ENCODE results near the gene DNMT1. TPM values are rescaled to one million over a fixed set of nuclear protein-coding genes. Genes with fewer than 3 reads are reported as not detected.

Gene DNMT1
- polyA plus RNA-seq, 1 of the 3 experiments (the other 2 are of a cell fraction): 58.3 TPM

DNA sequence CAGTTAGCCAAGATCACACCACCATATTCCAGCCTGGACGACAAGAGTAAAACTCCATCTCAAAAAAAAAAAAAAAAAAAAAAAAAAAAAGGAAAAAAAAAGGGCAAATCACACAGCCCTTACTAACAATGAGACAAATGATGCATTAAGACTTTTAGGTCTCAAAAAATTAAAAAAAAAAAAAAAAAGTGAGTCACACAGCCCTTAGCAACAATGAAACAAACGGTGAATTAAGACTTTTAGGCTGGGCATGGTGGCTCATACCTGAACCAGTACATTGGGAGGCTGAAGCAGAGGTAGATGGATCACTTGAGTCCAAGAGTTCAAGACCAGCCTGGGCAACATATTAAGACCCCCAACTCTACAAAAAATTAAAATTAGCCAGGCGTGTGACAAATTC is 42.7 kb downstream of the DNMT1 start:
- no peak for DNase-seq
- no peak overlapping the region for H3K9ac ChIP-seq
- no peak overlapping the region for H3K27ac ChIP-seq (ENCODE audit: low read depth in 2 of 2, low read length in 1 of 2)
- no peak overlapping the region for H3K4me3 ChIP-seq (ENCODE audit: low read depth in 2 of 2, low read length in 1 of 2)
- H3K36me3 ChIP-seq (replicated peaks in 1 of 2; ENCODE audit: control insufficient read depth in 1 of 2, insufficient read depth in 2 of 2, low read length in 1 of 2): peaks cover 57 to 59% of the 10 kb centered on the region in 2 experiments
- peaks cover 0 to 3% of the 10 kb centered on the region in 2 experiments; a peak in 1 of 4 replicates for H3K4me1 ChIP-seq (ENCODE audit: control insufficient read depth in 1 of 2, insufficient read depth in 2 of 2, low read depth in 1 of 2, low read length in 1 of 2)
- no peaks in the 10 kb centered on the region for H3F3A ChIP-seq (replicated peaks; ENCODE audit: insufficient read depth)
- ChIA-PET POLR2A (no interaction called here), CTCF (no interaction called here)
- no peaks in the 10 kb centered on the region for H3K9me2 ChIP-seq
- WGBS (ENCODE audit: low lambda C conversion rate): 89% methylated on average over 3 of the region's 3 CpGs
- TF ChIP-seq MAX (IDR thresholded peaks at IDR 0.05; ENCODE audit: low read depth) (no peak), GATA2 (CRISPR knock-in tag; IDR thresholded peaks at IDR 0.05) (no peak), TEAD4 (IDR thresholded peaks at IDR 0.05; ENCODE audit: borderline replicate concordance, insufficient read depth) (no peak), GABPA (IDR thresholded peaks at IDR 0.05; ENCODE audit: low read depth) (no peak), RXRA (IDR thresholded peaks at IDR 0.05; ENCODE audit: borderline replicate concordance, low read depth) (no peak), FOXJ3 (CRISPR knock-in tag; IDR thresholded peaks at IDR 0.05) (no peak), FOSL2 (IDR thresholded peaks at IDR 0.05; ENCODE audit: borderline replicate concordance, low read depth) (no peak), JUND (IDR thresholded peaks at IDR 0.05) (no peak), RCOR1 (IDR thresholded peaks at IDR 0.05; ENCODE audit: low read length) (no peak), FOXM1 (IDR thresholded peaks at IDR 0.05; ENCODE audit: low read depth) (no peak), MEF2A (IDR thresholded peaks at IDR 0.05; ENCODE audit: borderline replicate concordance, low read depth) (no peak), SMC3 (IDR thresholded peaks at IDR 0.05; ENCODE audit: low read depth, low read length) (no peak)
- TF ChIP-seq, protein P1, sequence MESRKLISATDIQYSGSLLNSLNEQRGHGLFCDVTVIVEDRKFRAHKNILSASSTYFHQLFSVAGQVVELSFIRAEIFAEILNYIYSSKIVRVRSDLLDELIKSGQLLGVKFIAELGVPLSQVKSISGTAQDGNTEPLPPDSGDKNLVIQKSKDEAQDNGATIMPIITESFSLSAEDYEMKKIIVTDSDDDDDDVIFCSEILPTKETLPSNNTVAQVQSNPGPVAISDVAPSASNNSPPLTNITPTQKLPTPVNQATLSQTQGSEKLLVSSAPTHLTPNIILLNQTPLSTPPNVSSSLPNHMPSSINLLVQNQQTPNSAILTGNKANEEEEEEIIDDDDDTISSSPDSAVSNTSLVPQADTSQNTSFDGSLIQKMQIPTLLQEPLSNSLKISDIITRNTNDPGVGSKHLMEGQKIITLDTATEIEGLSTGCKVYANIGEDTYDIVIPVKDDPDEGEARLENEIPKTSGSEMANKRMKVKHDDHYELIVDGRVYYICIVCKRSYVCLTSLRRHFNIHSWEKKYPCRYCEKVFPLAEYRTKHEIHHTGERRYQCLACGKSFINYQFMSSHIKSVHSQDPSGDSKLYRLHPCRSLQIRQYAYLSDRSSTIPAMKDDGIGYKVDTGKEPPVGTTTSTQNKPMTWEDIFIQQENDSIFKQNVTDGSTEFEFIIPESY (IDR thresholded peaks at IDR 0.05; ENCODE audit: borderline replicate concordance, low read depth): no peak
- no peaks in the 10 kb centered on the region; the same call in 1 of the 2 replicates for H3K79me2 ChIP-seq (ENCODE audit: insufficient read depth)
- H4K20me1 ChIP-seq (ENCODE audit: insufficient read depth): no peaks in the 10 kb centered on the region
- no peak overlapping the region for H2AFZ ChIP-seq (ENCODE audit: low read depth)
- no peaks in the 10 kb centered on the region for H3K27me3 ChIP-seq (ENCODE audit: insufficient read depth)
- H3K4me2 ChIP-seq: no peak overlapping the region
- no peaks in the 10 kb centered on the region for H3K9me3 ChIP-seq

DNA sequence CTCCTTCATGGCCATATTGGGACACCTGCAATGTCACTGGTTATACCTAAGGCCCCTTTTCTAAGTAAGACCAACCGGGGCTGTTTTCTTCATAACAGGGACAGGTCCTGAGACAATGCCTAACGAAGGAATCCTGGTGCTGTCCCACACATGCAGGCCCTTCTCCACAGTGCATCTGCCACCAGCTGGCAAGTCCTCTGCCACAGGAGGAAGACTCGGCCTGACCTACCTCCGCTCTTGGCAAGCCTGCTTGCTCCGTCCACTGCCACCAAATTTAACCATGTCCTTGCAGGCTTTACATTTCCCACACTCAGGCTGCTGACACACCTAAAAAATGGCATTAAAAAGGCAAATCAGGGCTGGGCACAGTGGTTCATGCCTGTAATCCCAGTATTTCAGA is 43.2 kb downstream of the DNMT1 start:
- DNase-seq: no peak
- TF ChIP-seq RAD21 (IDR thresholded peaks at IDR 0.05; ENCODE audit: low read length) (no peak), CHD2 (IDR thresholded peaks at IDR 0.05; ENCODE audit: low read length, partially characterized antibody) (no peak), GABPA (IDR thresholded peaks at IDR 0.05; ENCODE audit: low read depth) (no peak), RFX5 (IDR thresholded peaks at IDR 0.05; ENCODE audit: low read length) (no peak), EP300 (IDR thresholded peaks at IDR 0.05; ENCODE audit: borderline replicate concordance in 1 of 2, low read depth in 1 of 2, low read length in 1 of 2) (no peak), SMC3 (IDR thresholded peaks at IDR 0.05; ENCODE audit: low read depth, low read length) (no peak), PBX3 (IDR thresholded peaks at IDR 0.05) (no peak), TCF12 (IDR thresholded peaks at IDR 0.05) (no peak), GATA2 (CRISPR knock-in tag; IDR thresholded peaks at IDR 0.05) (no peak)
- TF ChIP-seq, protein P1 (IDR thresholded peaks at IDR 0.05; ENCODE audit: borderline replicate concordance, low read depth): no peak
- Histone ChIP-seq H3K4me3 (ENCODE audit: low read depth in 2 of 2, low read length in 1 of 2) (no peak overlapping the region), H2AFZ (ENCODE audit: low read depth) (no peak overlapping the region), H3F3A (replicated peaks; ENCODE audit: insufficient read depth) (no peaks in the 10 kb centered on the region), H3K36me3 (replicated peaks in 1 of 2; ENCODE audit: control insufficient read depth in 1 of 2, insufficient read depth in 2 of 2, low read length in 1 of 2) (peaks cover 59 to 60% of the 10 kb centered on the region in 2 experiments), H3K9me3 (no peaks in the 10 kb centered on the region), H3K27me3 (ENCODE audit: insufficient read depth) (no peaks in the 10 kb centered on the region), H3K9me2 (no peaks in the 10 kb centered on the region), H3K79me2 (ENCODE audit: insufficient read depth) (no peaks in the 10 kb centered on the region; the same call in 1 of the 2 replicates), H4K20me1 (ENCODE audit: insufficient read depth) (no peaks in the 10 kb centered on the region), H3K4me1 (ENCODE audit: control insufficient read depth in 1 of 2, insufficient read depth in 2 of 2, low read depth in 1 of 2, low read length in 1 of 2) (peaks cover 0 to 3% of the 10 kb centered on the region in 2 experiments; a peak in 1 of 4 replicates), H3K9ac (no peak overlapping the region), H3K4me2 (no peak overlapping the region), H3K27ac (ENCODE audit: low read depth in 2 of 2, low read length in 1 of 2) (no peak overlapping the region)
- POLR2A ChIA-PET: no interaction called here
- WGBS (ENCODE audit: low lambda C conversion rate): 90% methylated on average over 5 of the region's 5 CpGs
- CTCF ChIA-PET: interaction anchor here (0.9 to 2.4 kb wide), 4 partner anchors 11 to 108 kb away, joined by 3 to 7 read pairs (median 4); no protein-coding TSS in a partner anchor

Measured in SK-N-SH (cell line).